Upper lobe of left lung (tissue), 4 donors: Measurements from ENCODE around the gene SUCLA2.

ENCODE experiments used
- POLR2A ChIP-seq, 4 donors: fragments of 450-650 bp; IDR thresholded peaks; one replicate each; pipeline ENCODE4 v1.5.1; 2016 to 2017; ENCODE audit warnings: antibody characterized with exemption in 4 of 4, mild to moderate bottlenecking in 2 of 4
- TF ChIP-seq, protein P1 (sequence below), 6 experiments: fragments of 450-650 bp in 4 of 6; fragments of 200-600 bp in 2 of 6; sonication (generic) in 2 of 6; IDR thresholded peaks; one replicate each; pipeline ENCODE4 v1.5.1; 2016 to 2019; ENCODE audit warnings: antibody characterized with exemption in 6 of 6

DNA sequence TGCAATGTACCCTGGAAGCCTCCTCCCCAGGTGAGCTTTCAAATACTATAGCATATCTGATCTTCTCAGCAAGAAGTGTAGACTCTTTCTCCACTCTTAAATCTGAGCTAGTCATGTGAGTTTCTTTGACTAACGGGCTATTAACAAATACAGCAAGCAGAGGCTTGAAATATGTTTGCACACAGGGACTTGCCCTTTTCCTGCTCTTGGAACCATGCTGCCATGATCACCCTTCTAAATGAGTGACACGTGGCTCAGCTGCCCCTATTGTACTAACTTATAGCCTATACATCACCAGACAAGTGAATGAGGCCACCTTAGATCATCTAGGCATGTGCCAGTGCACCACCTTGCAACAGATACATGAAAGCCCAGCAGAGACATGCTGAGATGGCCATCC lies 13.3 kb upstream of the SUCLA2 start:
- TF ChIP-seq, protein P1, sequence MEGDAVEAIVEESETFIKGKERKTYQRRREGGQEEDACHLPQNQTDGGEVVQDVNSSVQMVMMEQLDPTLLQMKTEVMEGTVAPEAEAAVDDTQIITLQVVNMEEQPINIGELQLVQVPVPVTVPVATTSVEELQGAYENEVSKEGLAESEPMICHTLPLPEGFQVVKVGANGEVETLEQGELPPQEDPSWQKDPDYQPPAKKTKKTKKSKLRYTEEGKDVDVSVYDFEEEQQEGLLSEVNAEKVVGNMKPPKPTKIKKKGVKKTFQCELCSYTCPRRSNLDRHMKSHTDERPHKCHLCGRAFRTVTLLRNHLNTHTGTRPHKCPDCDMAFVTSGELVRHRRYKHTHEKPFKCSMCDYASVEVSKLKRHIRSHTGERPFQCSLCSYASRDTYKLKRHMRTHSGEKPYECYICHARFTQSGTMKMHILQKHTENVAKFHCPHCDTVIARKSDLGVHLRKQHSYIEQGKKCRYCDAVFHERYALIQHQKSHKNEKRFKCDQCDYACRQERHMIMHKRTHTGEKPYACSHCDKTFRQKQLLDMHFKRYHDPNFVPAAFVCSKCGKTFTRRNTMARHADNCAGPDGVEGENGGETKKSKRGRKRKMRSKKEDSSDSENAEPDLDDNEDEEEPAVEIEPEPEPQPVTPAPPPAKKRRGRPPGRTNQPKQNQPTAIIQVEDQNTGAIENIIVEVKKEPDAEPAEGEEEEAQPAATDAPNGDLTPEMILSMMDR (IDR thresholded peaks at IDR 0.05) = no peak
- no peak for TF ChIP-seq POLR2A (IDR thresholded peaks at IDR 0.05)
